RWPE1 (cell line): ENCODE results near the gene RNPEP.
"Not testable (repeated sequence)": the region's sequence is repeated elsewhere in the genome, so short reads cannot be mapped to it uniquely, and the experiment has no call there.

Experiments used
- CTCF ChIA-PET: fragments of 350-600 bp; sonication (Branson Sonifier 250); formaldehyde crosslinking; extraction: SDS; loops from one replicate; lab custom pipeline; 2021; lab: Yijun Ruan, JAX
- POLR2A ChIA-PET: fragments of 400-600 bp; formaldehyde crosslinking; extraction: SDS; loops from one replicate; lab custom pipeline; 2020; ENCODE audit warnings: antibody characterized with exemption; ENCODE audit not compliant: low non-redundant PET; lab: Yijun Ruan, JAX
- DNase-seq: peaks from one replicate; pipeline ENCODE4 v3.0.0; 2012; ENCODE audit warnings: low spot score
- H3K27ac ChIP-seq: fragments of 450-650 bp; 2 replicates; pipeline ENCODE4 v1.5.1; 2017
- CTCF ChIP-seq: fragments of 450-650 bp; conservative IDR thresholded peaks from 2 replicates; pipeline ENCODE4 v1.5.1; 2017; ENCODE audit warnings: low read depth, mild to moderate bottlenecking

The RNPEP gene

GRCh38 chr1:201982623-201983379 is at the start of gene RNPEP:
Gene RNPEP, plus strand, starts transcription at chr1:201982648. Its CDS starts 19 bp downstream, at chr1:201982667.
- peak within 1 kb of the TSS; percentile 92 for H3K27ac ChIP-seq
- peak; percentile 34 for TF ChIP-seq CTCF
- POLR2A ChIA-PET, result interaction anchor here (0.7 to 1.5 kb wide), 3 partner anchors 87 to 98 kb away, joined by 3 read pairs; no protein-coding TSS in a partner anchor
- peak; percentile 85 for DNase-seq
- CTCF ChIA-PET, result interaction anchor here (0.5 to 4.5 kb wide), 10 partner anchors 9 to 439 kb away, joined by 3 to 29 read pairs (median 4); no protein-coding TSS in a partner anchor

GRCh38 chr1:201933840-201934430 is 48.5 kb upstream of the RNPEP start:
- ChIA-PET CTCF (interaction anchor here (0.6 kb wide), 1 partner anchor 39 kb away, joined by 3 read pairs; no protein-coding TSS in a partner anchor), POLR2A (no interaction called here)
- no peak for DNase-seq
- no peak overlapping the region for H3K27ac ChIP-seq
- TF ChIP-seq CTCF, result no peak

GRCh38 chr1:201937624-201938213 is 44.7 kb upstream of the RNPEP start:
- ChIA-PET POLR2A (no interaction called here), CTCF (interaction anchor here (0.6 kb wide), 1 partner anchor 637 kb away, joined by 3 read pairs; no protein-coding TSS in a partner anchor)
- TF ChIP-seq CTCF, result no peak

GRCh38 chr1:201938440-201939035 is 43.9 kb upstream of the RNPEP start:
- H3K27ac ChIP-seq, result no peak overlapping the region
- no peak for DNase-seq
- TF ChIP-seq CTCF, result no peak
- ChIA-PET POLR2A (no interaction called here), CTCF (interaction anchor here (0.6 kb wide), 1 partner anchor 120 kb away, joined by 5 read pairs; no protein-coding TSS in a partner anchor)

More at GRCh38 chr1:201937624-201938213, 44.7 kb upstream of the RNPEP start:
- H3K27ac ChIP-seq, result no peak overlapping the region
- DNase-seq, result peak; percentile 74

- no peak for DNase-seq
- ChIA-PET POLR2A (no interaction called here), CTCF (interaction anchor here (1.1 kb wide), 1 partner anchor 196 kb away, joined by 4 read pairs; no protein-coding TSS in a partner anchor)
- TF ChIP-seq CTCF, result no peak
- no peak overlapping the region for H3K27ac ChIP-seq
Measured at GRCh38 chr1:201939148-201939547, 43.3 kb upstream of the RNPEP start.

- ChIA-PET POLR2A (no interaction called here), CTCF (interaction anchor here (0.7 to 1.1 kb wide), 2 partner anchors 15 to 196 kb away, joined by 3 to 4 read pairs; no protein-coding TSS in a partner anchor)
- DNase-seq, result no peak
- no peak overlapping the region for H3K27ac ChIP-seq
- TF ChIP-seq CTCF, result no peak
Measured at GRCh38 chr1:201939574-201939973, 42.9 kb upstream of the RNPEP start.

DNA sequence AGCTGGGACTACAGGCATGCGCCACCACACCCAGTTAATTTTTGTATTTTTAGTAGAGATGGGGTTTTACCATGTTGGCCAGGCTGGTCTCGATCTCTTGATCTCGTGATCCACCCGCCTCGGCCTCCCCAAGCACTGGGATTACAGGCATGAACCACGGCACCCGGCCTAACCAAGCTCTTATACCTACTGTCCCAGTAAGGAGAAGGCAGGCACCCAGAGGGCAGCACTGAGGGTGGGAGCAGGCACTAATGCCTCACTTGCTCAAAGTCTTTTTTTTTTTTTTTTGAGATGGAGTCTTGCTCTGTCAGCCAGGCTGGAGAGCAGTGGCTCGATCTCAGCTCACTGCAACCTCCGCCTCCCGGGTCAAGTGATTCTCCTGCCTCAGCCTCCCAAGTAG is 42.1 kb upstream of the RNPEP start:
- DNase-seq, POLR2A ChIA-PET, H3K27ac ChIP-seq: not testable (repeated sequence)
- CTCF ChIA-PET, result interaction anchor here (0.6 to 1.1 kb wide), 3 partner anchors 14 to 1025 kb away, joined by 3 to 4 read pairs (median 3); no protein-coding TSS in a partner anchor
